ENCODE measurements around the gene CHST11.
"Not testable (repeated sequence)": the region's sequence is repeated elsewhere in the genome, so short reads cannot be mapped to it uniquely, and the experiment has no call there.

Gene CHST11

GRCh38 chr12:104609445-104609844 is 152.7 kb downstream of the CHST11 start:
- DNase-seq = no peak

- DNase-seq = no peak
These were observed 153.9 kb downstream of the CHST11 start for GRCh38 chr12:104610513-104611235.

- no peak for DNase-seq
These were observed 154.9 kb downstream of the CHST11 start for GRCh38 chr12:104611671-104612070.

- DNase-seq = not testable (repeated sequence)
These were observed 156.6 kb downstream of the CHST11 start for GRCh38 chr12:104613372-104613771.

GRCh38 chr12:104615048-104615561 is 158.4 kb downstream of the CHST11 start:
- DNase-seq = no peak

- no peak for DNase-seq
These were observed 161.9 kb downstream of the CHST11 start for GRCh38 chr12:104618691-104619090.

GRCh38 chr12:104619305-104619704 is 162.6 kb downstream of the CHST11 start:
- no peak for DNase-seq

GRCh38 chr12:104620837-104621531 is 164.2 kb downstream of the CHST11 start:
- no peak for DNase-seq

GRCh38 chr12:104622928-104623327 is 166.2 kb downstream of the CHST11 start:
- DNase-seq = no peak

GRCh38 chr12:104623883-104624282 is 167.1 kb downstream of the CHST11 start:
- no peak for DNase-seq

- DNase-seq = no peak
These were observed 167.8 kb downstream of the CHST11 start for GRCh38 chr12:104624529-104624928.

- DNase-seq = no peak
These were observed 169.5 kb downstream of the CHST11 start for GRCh38 chr12:104626069-104626837.

GRCh38 chr12:104627231-104627989 is 170.7 kb downstream of the CHST11 start:
- DNase-seq = no peak

- DNase-seq = no peak
These were observed 171.5 kb downstream of the CHST11 start for GRCh38 chr12:104627990-104628830.

- no peak for DNase-seq
These were observed 172.0 kb downstream of the CHST11 start for GRCh38 chr12:104628831-104629135.

GRCh38 chr12:104630230-104630670 is 173.5 kb downstream of the CHST11 start:
- no peak for DNase-seq

GRCh38 chr12:104631867-104632266 is 175.1 kb downstream of the CHST11 start:
- no peak for DNase-seq

- DNase-seq = no peak
These were observed 176.0 kb downstream of the CHST11 start for GRCh38 chr12:104632724-104633201.

- no peak for DNase-seq
These were observed 177.3 kb downstream of the CHST11 start for GRCh38 chr12:104634044-104634443.

- DNase-seq = no peak
These were observed 178.1 kb downstream of the CHST11 start for GRCh38 chr12:104634852-104635251.

- no peak for DNase-seq
These were observed 179.0 kb downstream of the CHST11 start for GRCh38 chr12:104635607-104636343.

All from hippocampal formation (tissue), 2 donors.